ENCODE results near the gene MPV17L2.

MPV17L2 gene

DNA sequence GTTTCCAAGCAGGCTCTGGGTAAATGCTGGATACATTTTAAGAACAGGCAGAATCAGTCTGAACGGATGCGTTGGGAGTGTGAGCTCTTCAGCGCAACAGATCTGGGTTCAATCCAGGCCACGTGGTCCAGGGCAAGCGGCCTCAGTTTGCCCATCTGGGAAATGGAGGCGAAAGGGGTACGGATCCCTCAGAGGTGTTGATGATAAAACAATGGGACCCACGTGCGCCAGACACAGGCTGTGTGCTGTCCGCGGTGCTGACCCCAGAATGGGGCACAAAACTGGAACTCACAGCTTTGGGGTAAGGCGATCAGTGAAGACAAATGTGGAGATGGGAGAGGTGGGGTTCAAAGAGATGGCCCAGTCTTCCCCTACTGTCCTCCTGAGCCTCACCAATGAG is 46.3 kb downstream of the MPV17L2 start:
- DNase-seq (ENCODE audit: low spot score), result no peak

DNA sequence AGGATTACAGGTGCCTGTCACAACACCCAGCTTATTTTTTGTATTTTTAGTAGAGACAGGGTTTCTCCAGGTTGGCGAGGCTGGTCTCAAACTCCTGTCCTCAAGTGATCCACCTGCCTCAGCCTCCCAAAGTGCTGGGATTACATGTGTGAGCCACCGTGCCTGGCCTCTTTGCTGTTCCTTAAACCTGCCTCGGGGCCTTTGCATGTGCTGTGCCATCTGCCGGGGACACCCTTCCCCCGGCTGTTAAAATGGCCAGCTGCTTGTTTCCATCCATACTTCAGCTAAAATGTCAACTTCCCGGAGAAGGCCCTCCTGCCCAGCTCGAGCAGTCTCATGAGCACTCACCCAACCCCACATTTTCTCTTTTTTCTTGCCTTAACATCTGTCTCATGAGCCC is 52.3 kb downstream of the MPV17L2 start:
- no peak for DNase-seq (ENCODE audit: low spot score)
